ENCODE measurements around the gene KLF9.

GRCh38 chr9:70463877-70464276, 49.4 kb upstream of the KLF9 start:
- TF ChIP-seq POLR2AphosphoS5 (IDR thresholded peaks at IDR 0.05; ENCODE audit: low read depth, low read length) (no peak), POLR2A (IDR thresholded peaks at IDR 0.05; ENCODE audit: low read depth, low read length) (no peak)

Measured in GM12892 (cell line).